Measurements from ENCODE around the gene QSOX1.

QSOX1 gene

DNA sequence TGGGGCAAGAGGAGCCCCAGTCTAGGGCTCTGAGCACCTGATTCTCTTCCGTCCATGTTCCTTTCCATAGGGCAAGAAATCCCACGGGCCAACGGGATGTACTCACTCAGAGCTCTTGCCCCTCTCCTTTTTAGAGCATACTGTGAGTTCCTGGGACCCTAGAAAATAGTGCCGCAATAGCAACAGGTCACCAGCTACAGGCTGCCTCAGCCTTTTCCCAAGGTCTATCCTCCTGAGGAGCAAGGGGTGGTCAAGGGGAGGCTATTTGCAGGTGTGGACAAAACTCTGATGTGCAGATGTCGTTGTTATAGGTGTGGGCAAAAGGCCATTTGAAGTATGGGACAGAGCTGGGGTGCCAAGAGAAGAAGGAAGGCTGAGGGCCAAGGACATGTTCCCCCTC lies 1.6 kb upstream of the QSOX1 start:
- H3K4me3 ChIP-seq (ENCODE audit: insufficient read depth, low read length, poor library complexity, severe bottlenecking) = no peak overlapping the region
- no peaks in the 10 kb centered on the region for H3K79me2 ChIP-seq (ENCODE audit: insufficient read depth, low read length)
- no peak overlapping the region for H3K9ac ChIP-seq (ENCODE audit: low read length)
- H3K27me3 ChIP-seq (ENCODE audit: low read length) = no peaks in the 10 kb centered on the region
- TF ChIP-seq EZH2phosphoT487 (conservative IDR thresholded peaks at IDR 0.05; ENCODE audit: low read length) (no peak), CTCF (IDR thresholded peaks at IDR 0.05; ENCODE audit: insufficient read depth, low read length, poor library complexity, severe bottlenecking) (no peak)
- no peaks in the 10 kb centered on the region for H3K9me3 ChIP-seq (ENCODE audit: insufficient read depth, low read length)
- H3F3A ChIP-seq (ENCODE audit: insufficient read depth) = no peaks in the 10 kb centered on the region
- no peaks in the 10 kb centered on the region for H3K36me3 ChIP-seq (ENCODE audit: low read length)
- H3K4me2 ChIP-seq (ENCODE audit: low read depth, low read length, poor library complexity, severe bottlenecking) = no peak overlapping the region
- H3K27ac ChIP-seq (ENCODE audit: low read depth, low read length) = no peak overlapping the region
- no peaks in the 10 kb centered on the region for H3K9me2 ChIP-seq (replicated peaks; ENCODE audit: insufficient read depth, low read length)
- no peaks in the 10 kb centered on the region for H4K20me1 ChIP-seq (ENCODE audit: low read depth, low read length)
- H2AFZ ChIP-seq (ENCODE audit: low read depth, low read length, severe bottlenecking) = no peak overlapping the region

DNA sequence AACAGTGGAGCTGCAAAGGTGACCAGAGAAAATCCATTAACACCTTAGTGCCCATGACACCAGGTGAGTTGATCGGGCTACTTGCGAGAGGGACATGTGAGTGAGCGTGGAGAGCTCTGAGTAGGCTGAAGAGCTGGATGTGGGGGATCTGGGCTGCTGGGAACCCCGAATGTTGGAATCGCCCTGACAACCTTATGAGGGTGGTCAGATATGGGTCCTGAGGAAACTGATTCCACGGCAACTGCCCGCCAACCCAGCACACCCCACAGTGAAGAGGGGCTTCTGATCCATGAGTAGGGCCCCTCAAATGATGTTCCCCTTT lies 705 bp upstream of the QSOX1 start:
- H3K79me2 ChIP-seq (ENCODE audit: insufficient read depth, low read length) = no peaks in the 10 kb centered on the region
- no peaks in the 10 kb centered on the region for H3F3A ChIP-seq (ENCODE audit: insufficient read depth)
- TF ChIP-seq EZH2phosphoT487 (conservative IDR thresholded peaks at IDR 0.05; ENCODE audit: low read length) (no peak), CTCF (IDR thresholded peaks at IDR 0.05; ENCODE audit: insufficient read depth, low read length, poor library complexity, severe bottlenecking) (no peak)
- H4K20me1 ChIP-seq (ENCODE audit: low read depth, low read length) = no peaks in the 10 kb centered on the region
- H3K27ac ChIP-seq (ENCODE audit: low read depth, low read length) = no peak overlapping the region
- no peaks in the 10 kb centered on the region for H3K36me3 ChIP-seq (ENCODE audit: low read length)
- no peaks in the 10 kb centered on the region for H3K9me3 ChIP-seq (ENCODE audit: insufficient read depth, low read length)
- H3K27me3 ChIP-seq (ENCODE audit: low read length) = no peaks in the 10 kb centered on the region
- H3K9me2 ChIP-seq (replicated peaks; ENCODE audit: insufficient read depth, low read length) = no peaks in the 10 kb centered on the region
- H3K4me2 ChIP-seq (ENCODE audit: low read depth, low read length, poor library complexity, severe bottlenecking) = peak overlapping the region; percentile 76
- peak overlapping the region; percentile 90 for H3K4me3 ChIP-seq (ENCODE audit: insufficient read depth, low read length, poor library complexity, severe bottlenecking)
- peak overlapping the region; percentile 96 for H2AFZ ChIP-seq (ENCODE audit: low read depth, low read length, severe bottlenecking)
- peak overlapping the region; percentile 75 for H3K9ac ChIP-seq (ENCODE audit: low read length)

- Histone ChIP-seq H3K36me3 (ENCODE audit: low read length) (no peaks in the 10 kb centered on the region), H3F3A (ENCODE audit: insufficient read depth) (no peaks in the 10 kb centered on the region), H3K9me3 (ENCODE audit: insufficient read depth, low read length) (no peaks in the 10 kb centered on the region), H2AFZ (ENCODE audit: low read depth, low read length, severe bottlenecking) (peak overlapping the region; percentile 83), H3K79me2 (ENCODE audit: insufficient read depth, low read length) (no peaks in the 10 kb centered on the region), H3K27ac (ENCODE audit: low read depth, low read length) (no peak overlapping the region), H4K20me1 (ENCODE audit: low read depth, low read length) (no peaks in the 10 kb centered on the region), H3K4me2 (ENCODE audit: low read depth, low read length, poor library complexity, severe bottlenecking) (peak overlapping the region; percentile 65), H3K9ac (ENCODE audit: low read length) (peak overlapping the region; percentile 75), H3K27me3 (ENCODE audit: low read length) (no peaks in the 10 kb centered on the region), H3K9me2 (replicated peaks; ENCODE audit: insufficient read depth, low read length) (no peaks in the 10 kb centered on the region), H3K4me3 (ENCODE audit: insufficient read depth, low read length, poor library complexity, severe bottlenecking) (peak overlapping the region; percentile 64)
- TF ChIP-seq EZH2phosphoT487 (conservative IDR thresholded peaks at IDR 0.05; ENCODE audit: low read length) (no peak), CTCF (IDR thresholded peaks at IDR 0.05; ENCODE audit: insufficient read depth, low read length, poor library complexity, severe bottlenecking) (no peak)
Observed at GRCh38 chr1:180155182-180155682, 563 bp downstream of the QSOX1 start.

Measured in SU-DHL-6 (cell line).